Hepatocyte (in vitro differentiated cells): ENCODE measurements around the gene SNX24. TPM values are rescaled to one million over a fixed set of nuclear protein-coding genes. Genes with fewer than 3 reads are reported as not detected.
"Not testable (repeated sequence)": the region's sequence is repeated elsewhere in the genome, so short reads cannot be mapped to it uniquely, and the experiment has no call there.

ENCODE experiments used
- DNase-seq: peaks from one replicate; pipeline ENCODE4 v3.0.0-alpha.2; 2016; ENCODE audit warnings: low spot score
- H2AFZ ChIP-seq: fragments of 200-600 bp; sonication (generic); 2 replicates; pipeline ENCODE4 v1.6.0; 2016; ENCODE audit warnings: antibody characterized with exemption, mild to moderate bottlenecking
- H3K27ac ChIP-seq: fragments of 200-600 bp; sonication (generic); 2 replicates; pipeline ENCODE4 v1.5.1; 2016; ENCODE audit warnings: mild to moderate bottlenecking
- H3K27me3 ChIP-seq: fragments of 200-600 bp; sonication (generic); 2 replicates; pipeline ENCODE4 v1.6.1; 2016
- H3K36me3 ChIP-seq: fragments of 200-600 bp; sonication (generic); replicated peaks from 2 replicates; pipeline ENCODE4 v1.5.1; 2016; ENCODE audit warnings: low read depth; ENCODE audit not compliant: insufficient read depth
- H3K4me1 ChIP-seq: fragments of 200-600 bp; sonication (generic); 2 replicates; pipeline ENCODE4 v1.5.1; 2016; ENCODE audit warnings: mild to moderate bottlenecking, moderate library complexity; ENCODE audit not compliant: insufficient read depth
- H3K4me2 ChIP-seq: fragments of 200-600 bp; sonication (generic); 2 replicates; pipeline ENCODE4 v1.6.0; 2016
- H3K4me3 ChIP-seq: fragments of 200-600 bp; sonication (generic); 2 replicates; pipeline ENCODE4 v1.5.1; 2016; ENCODE audit warnings: mild to moderate bottlenecking
- H3K79me2 ChIP-seq: fragments of 200-600 bp; sonication (generic); 2 replicates; pipeline ENCODE4 v1.6.0; 2017; ENCODE audit warnings: mild to moderate bottlenecking
- H3K9me2 ChIP-seq: fragments of 200-600 bp; sonication (generic); replicated peaks from 2 replicates; pipeline ENCODE4 v1.6.0; 2017; ENCODE audit warnings: mild to moderate bottlenecking; ENCODE audit not compliant: insufficient read depth
- H3K9me3 ChIP-seq: fragments of 200-600 bp; sonication (generic); 2 replicates; pipeline ENCODE4 v1.5.1; 2016; ENCODE audit warnings: low read depth, mild to moderate bottlenecking
- H4K20me1 ChIP-seq: fragments of 200-600 bp; sonication (generic); 2 replicates; pipeline ENCODE4 v1.6.0; 2016; ENCODE audit warnings: mild to moderate bottlenecking; ENCODE audit not compliant: insufficient read depth, poor library complexity, severe bottlenecking
- EZH2 ChIP-seq: fragments of 200-600 bp; sonication (generic); IDR thresholded peaks from 2 replicates; pipeline ENCODE4 v1.6.1; 2016; ENCODE audit warnings: antibody characterized with exemption, mild to moderate bottlenecking, borderline replicate concordance
- EZH2phosphoT487 ChIP-seq: fragments of 200-600 bp; sonication (generic); IDR thresholded peaks from one replicate; pipeline ENCODE4 v1.6.1; 2018; ENCODE audit warnings: antibody characterized with exemption, mild to moderate bottlenecking, low read depth, moderate library complexity; ENCODE audit not compliant: unreplicated experiment, severe bottlenecking
- WGBS: methylation state at CpG from one replicate; pipeline ENCODE4 v1.1.6; 2016; ENCODE audit warnings: low lambda C conversion rate; ENCODE audit errors: missing lambda C conversion rate; 5-methylcytosine and 5-hydroxymethylcytosine counted together
- polyA plus RNA-seq: library from polyadenylated mRNA; unstranded; fragments of >200 nt; fragmentation: Nextera tagmentation; extraction: Ambion mirVana; gene quantifications from 2 replicates; pipeline ENCODE4 v1.2.1, GENCODE V29; 2016
- total RNA-seq: library from RNA; depleted of rRNA; stranded (reverse); fragments of >200 nt; gene quantifications from 2 replicates; pipeline ENCODE4 v1.2.3, GENCODE V29; 2014
- TF ChIP-seq, protein P1 (sequence below): fragments of 200-600 bp; sonication (generic); IDR thresholded peaks from 2 replicates; pipeline ENCODE4 v1.5.1; 2016; ENCODE audit warnings: antibody characterized with exemption, mild to moderate bottlenecking; ENCODE audit not compliant: poor library complexity

The SNX24 gene
- total and polyA plus RNA-seq, 2 experiments from 2014 or later: 28.8 to 38.2 TPM

DNA sequence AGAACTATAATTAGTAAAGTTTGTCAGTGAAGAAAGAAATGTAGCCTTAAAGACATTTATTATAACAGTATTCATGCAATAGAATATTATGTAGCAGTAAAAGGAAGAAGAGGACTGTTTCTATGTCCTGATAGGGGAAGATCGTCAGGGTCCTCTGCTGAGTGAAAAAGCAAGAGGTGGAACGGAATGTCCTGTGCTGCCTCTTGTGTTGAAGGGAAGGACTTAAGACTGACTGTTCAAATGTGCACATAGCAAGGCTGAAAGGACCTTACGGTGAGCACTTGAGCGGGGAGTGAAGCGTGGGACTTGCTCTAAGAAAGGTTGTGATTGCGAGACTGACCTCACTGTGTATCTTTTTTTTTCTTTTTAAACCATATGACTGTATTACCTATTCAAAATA is 63.2 kb downstream of the SNX24 start:
- 74% methylated on average over 6 of the region's 6 CpGs for WGBS
- H3K79me2 ChIP-seq: peaks cover 4% of the 10 kb centered on the region
- TF ChIP-seq EZH2phosphoT487 (no peak), EZH2 (no peak)
- TF ChIP-seq, protein P1, sequence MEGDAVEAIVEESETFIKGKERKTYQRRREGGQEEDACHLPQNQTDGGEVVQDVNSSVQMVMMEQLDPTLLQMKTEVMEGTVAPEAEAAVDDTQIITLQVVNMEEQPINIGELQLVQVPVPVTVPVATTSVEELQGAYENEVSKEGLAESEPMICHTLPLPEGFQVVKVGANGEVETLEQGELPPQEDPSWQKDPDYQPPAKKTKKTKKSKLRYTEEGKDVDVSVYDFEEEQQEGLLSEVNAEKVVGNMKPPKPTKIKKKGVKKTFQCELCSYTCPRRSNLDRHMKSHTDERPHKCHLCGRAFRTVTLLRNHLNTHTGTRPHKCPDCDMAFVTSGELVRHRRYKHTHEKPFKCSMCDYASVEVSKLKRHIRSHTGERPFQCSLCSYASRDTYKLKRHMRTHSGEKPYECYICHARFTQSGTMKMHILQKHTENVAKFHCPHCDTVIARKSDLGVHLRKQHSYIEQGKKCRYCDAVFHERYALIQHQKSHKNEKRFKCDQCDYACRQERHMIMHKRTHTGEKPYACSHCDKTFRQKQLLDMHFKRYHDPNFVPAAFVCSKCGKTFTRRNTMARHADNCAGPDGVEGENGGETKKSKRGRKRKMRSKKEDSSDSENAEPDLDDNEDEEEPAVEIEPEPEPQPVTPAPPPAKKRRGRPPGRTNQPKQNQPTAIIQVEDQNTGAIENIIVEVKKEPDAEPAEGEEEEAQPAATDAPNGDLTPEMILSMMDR: no peak
- no peaks in the 10 kb centered on the region for H3K27me3 ChIP-seq
- no peaks in the 10 kb centered on the region for H3K9me2 ChIP-seq
- no peaks in the 10 kb centered on the region for H3K36me3 ChIP-seq
- H3K4me1 ChIP-seq: peaks cover 9% of the 10 kb centered on the region
- peak overlapping the region; percentile 51 for H3K27ac ChIP-seq
- no peak overlapping the region for H2AFZ ChIP-seq
- no peaks in the 10 kb centered on the region for H4K20me1 ChIP-seq
- H3K9me3 ChIP-seq: no peaks in the 10 kb centered on the region
- no peak overlapping the region for H3K4me3 ChIP-seq
- H3K4me2 ChIP-seq: peak overlapping the region; percentile 11
- DNase-seq: peak; percentile 50

DNA sequence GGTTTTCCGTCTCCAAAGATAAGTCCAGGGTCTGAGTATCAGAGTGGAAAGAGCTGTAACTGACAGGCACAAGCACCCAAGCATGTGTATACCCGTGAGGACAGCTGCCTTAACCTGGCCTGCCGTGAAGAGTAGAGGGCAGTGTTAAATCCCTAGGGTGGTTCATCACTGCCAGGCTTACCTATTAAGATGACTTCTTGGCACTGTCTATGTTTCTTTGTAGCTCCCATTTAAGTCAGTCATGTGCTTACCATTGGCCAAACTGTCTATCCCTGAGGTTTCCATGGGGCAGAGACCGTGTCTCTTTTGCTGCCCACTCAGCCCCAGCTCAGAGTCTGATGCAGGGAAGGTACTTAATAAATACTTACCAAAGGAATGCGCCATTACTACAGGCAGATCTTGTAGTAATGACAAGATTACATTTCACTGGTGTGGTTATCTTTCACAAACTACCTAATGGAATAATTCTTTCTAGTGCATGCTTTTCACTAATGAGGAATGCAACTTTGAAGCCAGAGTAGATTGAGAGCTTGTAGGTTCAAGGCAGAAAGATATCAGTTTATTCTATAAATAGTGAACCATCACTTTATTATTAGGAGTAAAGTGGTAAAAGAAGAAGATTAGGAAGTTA is 64.2 kb downstream of the SNX24 start:
- Histone ChIP-seq H3K36me3 (no peaks in the 10 kb centered on the region), H3K27ac (peak overlapping the region; percentile 51), H3K27me3 (no peaks in the 10 kb centered on the region), H3K4me1 (peaks cover 9% of the 10 kb centered on the region), H3K4me3 (no peak overlapping the region), H3K9me3 (no peaks in the 10 kb centered on the region), H2AFZ (no peak overlapping the region), H3K4me2 (peak overlapping the region; percentile 11), H4K20me1 (no peaks in the 10 kb centered on the region), H3K79me2 (peaks cover 4% of the 10 kb centered on the region), H3K9me2 (no peaks in the 10 kb centered on the region)
- WGBS: 70% methylated on average over 5 of the region's 5 CpGs
- DNase-seq: no peak
- no peak for TF ChIP-seq EZH2phosphoT487
- TF ChIP-seq EZH2: no peak
- TF ChIP-seq, protein P1: no peak

DNA sequence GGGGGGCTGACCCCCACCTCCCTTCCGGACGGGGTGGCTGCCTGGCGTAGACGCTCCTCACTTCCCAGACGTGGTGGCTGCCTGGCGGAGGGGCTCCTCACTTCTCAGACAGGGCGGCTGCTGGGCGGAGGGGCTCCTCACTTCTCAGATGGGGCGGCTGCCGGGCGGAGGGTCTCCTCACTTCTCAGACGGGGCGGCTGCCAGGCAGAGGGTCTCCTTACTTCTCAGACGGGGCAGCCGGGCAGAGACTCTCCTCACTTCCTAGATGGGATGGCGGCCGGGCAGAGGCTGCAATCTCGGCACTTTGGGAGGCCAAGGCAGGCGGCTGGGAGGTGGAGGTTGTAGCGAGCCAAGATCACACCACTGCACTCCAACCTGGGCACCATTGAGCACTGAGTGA is 68.0 kb downstream of the SNX24 start:
- H3K79me2 ChIP-seq: peaks cover 17% of the 10 kb centered on the region
- H3K9me3 ChIP-seq, H3K9me2 ChIP-seq, H3K27me3 ChIP-seq, H3K27ac ChIP-seq, H3K4me2 ChIP-seq, H3K4me1 ChIP-seq, H2AFZ ChIP-seq, H4K20me1 ChIP-seq, H3K36me3 ChIP-seq, DNase-seq, H3K4me3 ChIP-seq: not testable (repeated sequence)
- 98% methylated on average over 13 of the region's 20 CpGs for WGBS

DNA sequence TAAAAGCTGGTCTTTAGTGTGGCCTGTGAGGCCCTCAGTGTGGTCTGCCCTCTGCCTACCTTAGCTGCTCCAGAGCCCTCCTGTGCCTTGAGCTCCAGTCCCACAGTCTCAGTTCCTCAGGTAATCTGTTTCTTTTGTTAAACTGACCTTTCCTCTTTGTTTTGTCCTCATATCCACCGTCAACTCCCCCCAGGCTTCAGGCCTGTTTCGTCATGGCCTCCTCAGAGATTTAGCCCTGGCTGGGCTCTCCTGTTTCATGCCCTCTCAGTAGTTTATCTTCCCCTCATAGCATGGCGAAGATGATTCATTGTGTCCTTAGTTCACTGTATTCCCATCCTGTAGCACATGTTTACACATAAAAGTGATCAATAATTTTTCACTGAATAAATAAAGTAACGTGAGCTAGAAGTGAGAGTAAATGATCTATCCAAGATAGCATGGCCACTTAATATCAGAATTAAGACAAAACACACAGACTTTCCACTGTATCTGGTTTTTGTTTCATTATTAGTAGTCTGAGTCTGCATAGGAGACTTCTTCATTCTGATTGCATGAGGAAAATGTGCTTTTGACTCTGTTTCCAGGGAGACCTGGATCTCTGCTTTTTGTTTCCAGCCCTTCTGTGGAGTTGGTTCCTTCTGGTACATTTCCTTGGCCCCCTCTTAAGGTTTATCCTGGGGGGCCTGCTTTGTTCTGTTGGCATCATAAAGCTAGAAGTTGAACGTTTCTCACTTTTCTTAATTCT is 70.5 kb downstream of the SNX24 start:
- TF ChIP-seq, protein P1: no peak
- TF ChIP-seq EZH2phosphoT487 (no peak), EZH2 (no peak)
- H2AFZ ChIP-seq: no peak overlapping the region
- peaks cover 25% of the 10 kb centered on the region for H3K79me2 ChIP-seq
- H3K9me3 ChIP-seq: no peaks in the 10 kb centered on the region
- WGBS: 53% methylated on average over 5 of the region's 5 CpGs
- no peaks in the 10 kb centered on the region for H3K27me3 ChIP-seq
- H3K9me2 ChIP-seq: no peaks in the 10 kb centered on the region
- no peaks in the 10 kb centered on the region for H4K20me1 ChIP-seq
- DNase-seq: no peak
- no peak overlapping the region for H3K4me3 ChIP-seq
- peak overlapping the region; percentile 18 for H3K4me2 ChIP-seq
- no peaks in the 10 kb centered on the region for H3K36me3 ChIP-seq
- H3K4me1 ChIP-seq: peaks cover 4% of the 10 kb centered on the region
- H3K27ac ChIP-seq: peak overlapping the region; percentile 66
